Left renal cortex interstitium (tissue), 4 donors: ENCODE measurements around the gene DISC1. TPM values are rescaled to one million over a fixed set of nuclear protein-coding genes. Genes with fewer than 3 reads are reported as not detected.

Experiments used
- DNase-seq, 4 donors: peaks; one replicate each; pipeline ENCODE4 v3.0.0-alpha.2; 2013; ENCODE audit warnings: low read depth in 4 of 4, low spot score in 2 of 4, missing footprints in 1 of 4
- polyA plus RNA-seq, 4 donors: library from polyadenylated mRNA; unstranded; fragments of 120-200 nt; gene quantifications; one replicate each; pipeline ENCODE4 v1.2.1, GENCODE V29; 2013; ENCODE audit not compliant: insufficient read length in 4 of 4

The DISC1 gene
- polyA plus RNA-seq, 4 donors, result 5.3 to 6.6 (median 5.6) TPM

- no peak for DNase-seq
Observed at GRCh38 chr1:231919886-231920285, 293.3 kb downstream of the DISC1 start.

DNA sequence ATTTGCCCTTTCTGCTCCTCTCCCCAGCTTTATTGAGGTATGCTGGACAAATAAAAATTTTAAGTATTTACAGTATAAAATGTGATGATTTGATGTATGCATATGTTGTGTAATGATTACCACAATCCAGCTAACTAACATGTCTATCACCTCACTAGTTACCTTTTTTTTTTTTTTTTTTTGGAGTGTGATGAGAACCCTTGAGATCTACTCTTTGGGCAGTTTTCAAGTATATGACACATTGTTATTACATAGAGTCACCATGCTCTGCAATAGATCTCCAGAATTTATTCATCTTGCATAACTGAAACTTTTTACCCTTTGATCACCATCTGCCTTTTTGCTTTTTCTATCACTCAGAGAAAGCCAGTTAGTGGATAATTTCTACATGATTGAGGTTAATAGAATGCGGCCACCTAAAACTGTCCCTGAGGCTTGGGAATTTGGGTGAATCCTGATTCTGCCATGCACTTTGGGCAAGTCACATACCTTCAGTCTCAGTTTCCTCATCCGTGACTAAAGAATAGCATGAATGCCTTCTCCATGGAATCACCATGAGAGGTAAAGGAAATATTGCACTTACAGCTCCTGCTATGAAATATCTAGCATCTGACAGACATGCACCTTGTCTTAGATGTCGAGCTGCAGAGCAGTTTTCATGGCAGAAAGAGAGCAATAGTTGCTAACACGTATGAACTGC, 295.2 kb downstream of the DISC1 start:
- DNase-seq, result no peak

DNA sequence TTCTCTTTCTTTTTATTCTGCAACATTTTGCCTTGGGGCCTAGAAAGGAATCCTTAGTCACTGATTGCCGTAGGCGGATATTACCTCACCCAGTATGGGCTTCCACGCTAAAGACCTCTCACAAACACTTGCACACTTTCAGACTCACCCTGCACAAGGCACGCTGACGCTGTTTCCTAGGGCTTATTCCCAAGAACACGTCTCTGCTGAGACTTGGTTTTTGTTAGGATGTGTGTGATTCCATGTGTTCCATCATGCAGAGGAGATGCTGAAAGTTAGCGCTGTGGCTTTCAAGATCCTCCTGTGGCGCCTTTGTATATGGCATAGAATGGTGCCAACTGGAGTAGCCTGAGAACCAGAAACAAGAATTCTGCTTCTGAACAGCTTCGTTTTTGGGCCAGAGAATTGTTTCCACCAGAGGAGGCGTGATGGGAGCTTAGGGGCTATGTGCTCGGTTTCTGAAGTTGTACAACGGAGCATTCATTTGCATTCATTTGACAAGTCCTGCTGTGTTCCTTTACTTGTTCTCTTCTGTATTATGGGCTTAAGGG, 297.0 kb downstream of the DISC1 start:
- no peak for DNase-seq

DNA sequence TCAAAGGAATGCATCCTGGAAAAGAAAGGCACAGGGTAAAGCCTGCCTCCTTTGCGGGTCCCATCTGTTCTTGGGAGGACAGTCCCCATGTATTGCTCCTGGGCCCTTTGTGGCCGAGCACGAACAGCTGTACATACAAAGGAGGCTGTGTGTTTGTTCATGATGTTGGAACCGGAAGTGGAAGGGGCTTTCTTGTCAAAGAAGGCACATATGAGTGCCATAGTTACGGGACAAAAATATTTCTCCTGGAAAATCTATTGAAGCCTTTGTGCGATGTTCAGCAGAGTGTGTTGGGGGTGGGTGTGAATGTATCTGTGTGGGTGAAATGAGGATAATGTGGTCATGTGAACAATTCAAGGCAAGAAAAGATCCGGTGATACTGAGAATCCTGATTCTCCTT, 297.6 kb downstream of the DISC1 start:
- no peak for DNase-seq

DNA sequence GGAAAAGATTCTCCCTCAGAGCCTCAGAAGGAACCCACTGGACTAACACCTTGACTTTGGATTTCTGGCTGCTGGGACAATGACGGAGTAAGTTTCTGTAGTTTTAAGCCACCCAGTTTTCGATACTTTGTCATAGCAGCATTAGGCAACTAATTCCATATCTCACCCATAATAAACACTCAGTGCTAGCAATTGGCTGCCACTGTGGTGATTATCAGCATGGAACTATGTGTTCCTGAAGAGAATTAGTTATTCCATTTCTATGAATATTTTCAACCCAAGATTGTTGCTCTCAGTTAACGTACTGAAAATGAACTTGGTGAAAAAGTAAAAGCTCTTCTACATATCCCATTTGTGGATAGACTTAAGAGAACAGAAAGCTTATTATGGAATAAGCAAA, 299.3 kb downstream of the DISC1 start:
- no peak for DNase-seq

DNA sequence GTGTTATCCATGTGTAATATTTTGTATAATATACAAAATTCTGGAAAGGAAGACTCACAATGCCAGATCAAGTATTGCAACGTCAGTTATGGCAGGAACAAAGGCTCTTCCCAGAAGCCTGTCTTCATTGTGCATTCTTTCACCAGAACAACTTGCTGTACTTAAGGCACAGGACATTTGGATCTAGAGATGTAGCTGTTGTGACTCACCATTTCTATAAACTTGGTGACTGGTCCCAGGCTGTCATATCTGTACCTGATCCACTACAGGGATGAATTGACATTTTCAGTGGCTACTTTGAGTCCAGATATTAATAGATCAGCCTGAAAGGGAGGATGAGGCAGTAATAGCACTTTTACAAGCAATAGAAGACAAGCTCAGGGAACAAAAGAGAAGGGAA, 299.8 kb downstream of the DISC1 start:
- no peak for DNase-seq

- DNase-seq, result no peak
Observed at GRCh38 chr1:231926933-231927332, 300.3 kb downstream of the DISC1 start.

DNA sequence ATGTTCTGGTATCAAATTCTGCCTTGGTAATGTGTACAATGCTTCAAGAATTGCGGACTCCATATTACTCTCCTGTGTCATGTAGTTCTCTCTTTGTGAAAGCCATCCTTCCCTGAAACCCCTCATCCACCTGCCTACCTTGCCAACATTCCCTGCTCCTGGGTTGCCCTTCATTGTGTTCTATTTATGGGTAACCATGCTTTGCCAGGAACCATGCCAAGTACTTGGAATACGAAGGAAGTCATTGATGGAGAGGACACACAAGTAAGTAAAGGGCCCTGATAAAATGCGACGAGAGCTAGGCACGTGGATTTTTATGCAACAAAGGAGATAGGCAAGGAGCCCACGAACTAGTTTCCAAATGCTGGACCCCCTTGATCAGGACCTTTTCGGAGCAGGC, 300.8 kb downstream of the DISC1 start:
- DNase-seq, result no peak

GRCh38 chr1:231929311-231929710, 302.7 kb downstream of the DISC1 start:
- DNase-seq, result no peak

- DNase-seq, result no peak
Observed at GRCh38 chr1:231930257-231930947, 303.8 kb downstream of the DISC1 start.

GRCh38 chr1:231931146-231931545, 304.6 kb downstream of the DISC1 start:
- DNase-seq, result no peak

GRCh38 chr1:231931846-231932454, 305.4 kb downstream of the DISC1 start:
- DNase-seq, result no peak

DNA sequence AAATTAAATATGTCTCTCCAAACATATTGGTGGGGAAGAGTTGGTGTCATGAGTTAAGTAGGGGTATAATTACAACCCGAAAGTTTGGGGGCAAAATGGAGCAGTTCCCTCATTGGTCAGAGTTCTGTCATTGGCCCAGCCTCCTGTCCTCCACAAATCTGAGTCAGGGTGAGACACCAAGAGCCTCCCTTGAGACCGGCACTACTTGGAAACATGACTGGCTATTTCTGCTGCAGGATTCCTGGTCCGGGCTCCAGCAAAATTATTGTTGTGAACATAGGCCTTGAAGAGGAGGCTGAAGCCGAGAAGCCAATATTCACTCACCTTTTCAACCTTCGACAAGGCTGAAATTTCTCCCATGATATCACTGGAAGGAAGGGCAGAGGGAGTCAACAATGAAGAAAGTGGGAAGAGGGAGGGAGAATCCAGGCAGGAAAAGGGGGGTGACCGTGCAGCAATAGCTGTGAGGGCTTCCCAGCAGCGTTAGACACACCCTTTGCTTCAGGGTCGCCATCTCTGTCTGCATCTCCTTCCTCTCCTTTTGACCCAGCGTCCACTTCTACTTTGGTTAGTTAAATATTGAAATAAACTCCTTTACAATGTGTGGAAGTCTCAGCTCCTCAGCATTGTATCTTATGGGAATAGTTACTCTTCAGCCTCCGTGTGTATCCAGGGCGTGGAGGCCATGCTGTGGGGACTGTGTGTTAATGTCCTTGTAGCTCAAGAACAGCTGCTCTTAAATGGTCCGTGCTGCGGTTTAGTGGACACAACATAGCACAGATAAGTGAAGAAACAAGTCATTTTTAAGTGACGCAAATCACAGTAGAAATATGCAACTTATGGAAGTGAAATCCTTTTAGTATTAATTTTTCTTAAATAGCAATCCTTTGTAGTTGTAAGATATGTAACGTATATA, 307.4 kb downstream of the DISC1 start:
- DNase-seq, result no peak

GRCh38 chr1:231934797-231935196, 308.2 kb downstream of the DISC1 start:
- no peak for DNase-seq

DNA sequence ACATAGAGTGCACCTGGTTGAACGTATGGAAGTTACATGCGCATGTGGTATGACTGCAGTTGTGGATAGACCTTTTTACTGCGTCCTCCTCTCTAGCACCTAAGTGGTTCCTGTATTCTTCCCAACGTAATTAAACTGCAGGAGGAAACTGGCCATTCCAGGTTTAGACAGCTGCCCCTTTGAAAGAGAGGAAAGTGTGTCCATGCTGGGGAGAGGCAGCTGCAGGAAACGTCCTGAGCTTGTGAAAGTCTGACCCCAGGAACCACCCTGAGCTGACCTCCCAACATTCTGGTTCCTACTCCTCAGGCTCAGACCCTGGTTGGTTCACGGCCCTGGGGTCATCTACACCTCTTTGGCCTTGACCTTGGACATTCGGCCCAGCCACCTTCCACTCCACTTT, 309.3 kb downstream of the DISC1 start:
- no peak for DNase-seq

DNA sequence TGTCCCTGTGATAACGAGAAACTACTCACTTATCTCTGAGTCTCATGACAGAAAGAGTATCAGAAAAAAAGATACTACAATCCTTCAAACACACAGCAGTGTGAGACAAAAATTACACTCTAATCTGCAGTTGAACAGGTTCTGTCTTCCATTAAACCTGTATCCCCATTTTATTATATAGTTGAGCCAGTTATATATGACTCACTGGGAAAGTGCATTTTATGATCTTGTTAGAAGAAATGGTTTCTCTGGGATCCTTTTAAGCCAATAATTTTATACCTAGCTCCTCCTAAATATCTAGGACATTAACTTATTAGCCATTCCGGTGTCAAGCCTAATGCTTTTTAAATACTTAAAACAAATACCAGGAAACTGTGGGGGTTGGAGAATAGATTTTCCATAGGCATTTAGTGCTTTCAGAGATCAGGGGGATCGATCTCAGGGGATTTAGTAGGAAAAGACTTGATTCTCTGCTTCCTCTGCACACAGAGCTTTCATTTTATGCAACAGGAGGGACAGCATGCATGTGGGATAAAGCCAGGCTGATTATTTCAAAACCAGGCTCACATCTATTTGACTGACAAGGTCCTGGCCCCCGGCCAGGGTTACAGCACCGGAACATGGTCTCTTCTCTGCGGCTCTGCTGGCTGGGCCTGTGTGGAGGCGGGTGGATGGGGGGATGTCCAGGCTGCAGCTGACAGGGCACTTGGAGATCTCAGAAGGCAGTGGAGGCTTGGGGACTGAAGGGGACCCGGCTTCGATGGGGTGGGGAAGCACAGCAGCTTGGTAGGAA, 310.6 kb downstream of the DISC1 start:
- no peak for DNase-seq

GRCh38 chr1:231938211-231938610, 311.6 kb downstream of the DISC1 start:
- DNase-seq, result no peak

- no peak for DNase-seq
Observed at GRCh38 chr1:231938711-231939110, 312.1 kb downstream of the DISC1 start.

DNA sequence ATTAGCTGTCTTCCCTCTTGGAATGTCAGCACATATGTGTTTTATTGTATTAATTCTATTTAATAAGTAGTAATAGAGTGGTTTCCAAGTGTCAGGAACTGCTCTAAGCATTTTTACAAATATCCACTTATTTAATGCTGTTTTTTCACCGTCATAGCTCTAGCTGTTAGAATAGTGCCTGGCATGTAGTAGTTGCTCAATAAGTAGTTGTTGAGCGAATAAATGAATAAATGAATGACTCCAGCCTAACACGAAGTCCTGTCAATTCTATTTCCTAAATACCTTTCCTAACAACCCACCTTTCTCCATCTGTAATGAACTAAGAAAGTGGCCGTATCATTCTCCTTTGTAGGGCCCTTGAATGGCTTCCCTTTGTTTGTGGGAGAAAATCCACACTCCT, 312.5 kb downstream of the DISC1 start:
- DNase-seq, result no peak

- DNase-seq, result no peak
Observed at GRCh38 chr1:231940116-231940515, 313.5 kb downstream of the DISC1 start.
